RWPE2 (cell line): ENCODE results near the gene PHC2.

Source experiments
- ATAC-seq: fragments of 200-7000 bp; cut with Tn5 transposase; 3 replicates; pipeline ENCODE4 v1.9.1; 2021; ENCODE audit warnings: low read depth
- DNase-seq: peaks from one replicate; pipeline ENCODE4 v3.0.0-alpha.2; 2020; ENCODE audit warnings: low spot score
- H3K27ac ChIP-seq: fragments of 450-650 bp; 2 replicates; pipeline ENCODE4 v1.5.1; 2017; ENCODE audit warnings: mild to moderate bottlenecking; ENCODE audit not compliant: poor library complexity, severe bottlenecking
- H3K27me3 ChIP-seq: fragments of 250-450 bp; sonication (Bioruptor Pico); 2 replicates; pipeline ENCODE4 v1.5.1; 2021; ENCODE audit warnings: mild to moderate bottlenecking, moderate library complexity; ENCODE audit not compliant: insufficient read depth, poor library complexity, severe bottlenecking
- H3K36me3 ChIP-seq: fragments of 250-450 bp; sonication (Bioruptor Pico); 2 replicates; pipeline ENCODE4 v1.5.1; 2020; ENCODE audit warnings: low read depth, mild to moderate bottlenecking, moderate library complexity
- H3K4me1 ChIP-seq: fragments of 250-450 bp; sonication (Bioruptor Pico); 2 replicates; pipeline ENCODE4 v1.5.1; 2021; ENCODE audit warnings: mild to moderate bottlenecking, moderate library complexity; ENCODE audit not compliant: insufficient read depth, poor library complexity, severe bottlenecking
- H3K4me3 ChIP-seq: fragments of 250-450 bp; sonication (Bioruptor Pico); 2 replicates; pipeline ENCODE4 v1.5.1; 2021; ENCODE audit warnings: mild to moderate bottlenecking, moderate library complexity; ENCODE audit not compliant: severe bottlenecking
- H3K9me3 ChIP-seq: fragments of 250-450 bp; sonication (Bioruptor Pico); 2 replicates; pipeline ENCODE4 v1.5.1; 2021; ENCODE audit warnings: mild to moderate bottlenecking, moderate library complexity; ENCODE audit not compliant: severe bottlenecking
- CTCF ChIP-seq: fragments of 450-650 bp; IDR thresholded peaks from one replicate; pipeline ENCODE4 v1.5.1; 2017; ENCODE audit warnings: mild to moderate bottlenecking, moderate library complexity; ENCODE audit not compliant: poor library complexity, severe bottlenecking

The PHC2 gene

DNA sequence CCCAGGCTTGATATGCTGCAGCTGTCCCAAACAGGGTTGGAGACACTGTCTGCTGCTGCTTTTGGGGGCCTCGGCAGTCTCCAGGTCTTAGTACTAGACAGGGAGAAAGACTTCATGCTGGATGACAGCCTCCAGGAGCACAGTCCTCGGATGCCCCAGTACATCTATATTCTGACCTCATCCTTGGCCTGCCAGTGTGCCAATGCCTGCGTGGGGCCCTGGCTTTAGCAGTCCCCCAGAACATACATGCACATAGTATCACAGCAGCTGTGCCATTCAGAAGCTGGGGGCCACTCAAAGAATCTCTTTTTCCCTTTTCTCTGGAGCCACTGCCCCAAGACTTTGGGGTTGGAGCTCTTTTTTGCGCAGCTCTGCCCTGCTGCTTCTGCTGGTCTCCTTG, 37.1 kb upstream of the PHC2 start:
- TF ChIP-seq CTCF, result no peak
- peaks cover 3% of the 10 kb centered on the region for H3K4me1 ChIP-seq
- H3K4me3 ChIP-seq, result no peak overlapping the region
- no peaks in the 10 kb centered on the region for H3K9me3 ChIP-seq
- no peak overlapping the region for H3K27ac ChIP-seq
- no peaks in the 10 kb centered on the region for H3K36me3 ChIP-seq
- no peaks in the 10 kb centered on the region for H3K27me3 ChIP-seq
- ATAC-seq (no peak), DNase-seq (no peak)

- Histone ChIP-seq H3K4me3 (no peak overlapping the region), H3K27ac (no peak overlapping the region), H3K4me1 (peaks cover 3% of the 10 kb centered on the region), H3K36me3 (no peaks in the 10 kb centered on the region), H3K27me3 (no peaks in the 10 kb centered on the region), H3K9me3 (no peaks in the 10 kb centered on the region)
- no peak for ATAC-seq
- no peak for DNase-seq
- TF ChIP-seq CTCF, result no peak
These were observed 35.3 kb upstream of the PHC2 start for GRCh38 chr1:33466159-33466558.

GRCh38 chr1:33465316-33465715, 34.4 kb upstream of the PHC2 start:
- ATAC-seq, result no peak
- H3K4me1 ChIP-seq, result peaks cover 3% of the 10 kb centered on the region
- H3K27me3 ChIP-seq, result no peaks in the 10 kb centered on the region
- H3K27ac ChIP-seq, result no peak overlapping the region
- no peaks in the 10 kb centered on the region for H3K36me3 ChIP-seq
- DNase-seq, result no peak
- TF ChIP-seq CTCF, result no peak
- no peak overlapping the region for H3K4me3 ChIP-seq
- no peaks in the 10 kb centered on the region for H3K9me3 ChIP-seq

GRCh38 chr1:33464552-33464951, 33.7 kb upstream of the PHC2 start:
- H3K27me3 ChIP-seq, result no peaks in the 10 kb centered on the region
- no peaks in the 10 kb centered on the region for H3K9me3 ChIP-seq
- H3K36me3 ChIP-seq, result no peaks in the 10 kb centered on the region
- H3K27ac ChIP-seq, result no peak overlapping the region
- DNase-seq (no peak), ATAC-seq (no peak)
- H3K4me1 ChIP-seq, result peaks cover 11% of the 10 kb centered on the region
- no peak overlapping the region for H3K4me3 ChIP-seq
- no peak for TF ChIP-seq CTCF

DNA sequence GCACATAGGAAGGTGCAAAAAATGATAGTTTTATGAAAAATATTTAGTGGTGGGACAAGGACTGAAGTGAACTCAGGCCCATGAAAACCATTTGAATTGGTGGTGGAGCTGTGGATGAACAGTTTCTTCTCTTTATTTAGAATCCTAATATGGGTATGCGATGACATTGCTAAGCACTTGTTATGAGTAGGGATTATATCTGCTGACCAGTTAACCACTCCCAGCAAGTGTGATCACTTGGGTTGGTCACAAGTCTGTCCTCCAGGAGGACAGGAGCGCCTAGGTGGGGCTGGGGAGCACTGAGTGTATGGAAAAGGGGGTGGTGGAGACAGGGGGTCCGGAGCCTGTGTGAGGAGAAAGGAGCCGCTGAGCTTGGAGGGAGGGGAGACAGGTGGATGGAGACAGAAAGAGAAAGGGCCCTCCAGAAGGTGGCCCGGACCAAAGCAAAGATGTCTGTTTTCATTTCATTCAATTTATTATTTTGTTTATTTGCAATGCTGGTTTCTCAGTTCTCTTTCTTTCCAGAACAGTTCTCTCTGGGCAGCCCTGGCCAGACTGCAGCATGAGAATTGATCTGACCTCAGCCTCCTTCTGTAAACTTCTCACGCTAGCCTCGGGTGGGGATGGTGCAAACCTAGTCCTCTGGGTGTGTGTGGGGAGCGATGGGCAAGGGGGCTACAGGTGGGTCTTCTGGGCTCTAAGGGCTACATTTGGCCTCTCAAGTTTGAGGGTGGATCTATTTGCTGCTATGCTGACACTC, 31.7 kb upstream of the PHC2 start:
- no peak overlapping the region for H3K4me3 ChIP-seq
- no peaks in the 10 kb centered on the region for H3K9me3 ChIP-seq
- TF ChIP-seq CTCF, result no peak
- DNase-seq (no peak), ATAC-seq (no peak)
- H3K27ac ChIP-seq, result no peak overlapping the region
- H3K36me3 ChIP-seq, result no peaks in the 10 kb centered on the region; the same call in 1 of the 2 replicates
- H3K27me3 ChIP-seq, result no peaks in the 10 kb centered on the region
- peaks cover 20% of the 10 kb centered on the region for H3K4me1 ChIP-seq
